ENCODE measurements around the gene TNRC6C. TPM values are rescaled to one million over a fixed set of nuclear protein-coding genes. Genes with fewer than 3 reads are reported as not detected.

Gene TNRC6C
- total and polyA plus RNA-seq, 10 donors, result 1.7 to 37.0 (median 18.3) TPM

DNA sequence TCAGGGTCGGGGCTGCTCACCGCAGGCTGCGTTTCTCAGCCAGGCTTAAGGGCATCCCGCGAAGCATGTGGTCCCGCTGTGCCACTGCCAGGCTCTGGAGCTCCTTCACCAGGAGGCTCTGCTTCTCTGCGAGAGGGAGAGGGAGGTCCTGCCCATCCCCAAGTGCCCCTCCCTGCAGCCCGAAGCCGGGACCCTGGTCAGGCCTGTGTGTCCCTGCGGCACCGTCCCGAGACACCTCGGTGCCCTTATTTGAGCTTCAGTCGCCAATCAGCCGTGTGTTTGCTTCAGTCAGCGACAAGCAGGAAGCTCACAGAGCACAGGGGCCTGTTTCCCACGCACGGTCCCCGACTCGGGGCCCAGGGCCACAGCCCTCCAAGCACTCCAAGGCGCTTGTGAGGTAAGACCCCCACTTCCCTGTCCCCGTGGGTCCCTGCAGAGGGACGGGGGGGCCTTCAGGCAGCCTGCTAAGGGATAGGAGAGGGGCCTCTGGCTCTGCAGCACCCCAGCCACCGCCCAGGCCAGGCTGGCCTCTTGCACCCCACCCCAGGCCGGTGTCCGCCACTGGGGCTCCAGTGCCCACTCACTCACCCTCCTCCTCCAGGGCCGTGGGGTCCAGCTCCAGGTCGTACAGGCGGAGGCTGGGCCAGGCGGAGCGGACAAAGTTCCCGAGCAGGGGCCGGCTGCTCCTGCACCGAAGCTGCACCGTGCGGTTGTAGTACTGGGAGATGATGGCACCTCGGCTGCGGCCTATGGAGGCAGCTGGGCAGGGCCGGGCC, 166.8 kb downstream of the TNRC6C start:
- WGBS, 5 donors, result 37 to 68% (median 57%) methylated on average over 7 to 39 of the region's 39 CpGs
- Histone ChIP-seq H3K27ac (peak overlapping the region; percentile 87 to 97 (median 94)), H3K9me3 (no peaks in the 10 kb centered on the region), H3K4me3 (peak overlapping the region; percentile 4 to 98 (median 94)), H3K4me1 (peaks cover 73 to 100% (median 93%) of the 10 kb centered on the region in 6 donors), H3K27me3 (replicated peaks in 1 of 7) (no peaks in the 10 kb centered on the region), H3K36me3 (peaks cover 0 to 64% (median 54%) of the 10 kb centered on the region in 6 donors)
- intact Hi-C loops (cut with DNase I; ENCODE audit: low total_unique reads), result no loop called here
- TF ChIP-seq POLR2A (IDR thresholded peaks at IDR 0.05), result no peak
- peak; percentile 23 to 60 (median 33) for TF ChIP-seq POLR2AphosphoS5 (IDR thresholded peaks at IDR 0.05)
- DNase-seq, result peak; percentile 87

DNA sequence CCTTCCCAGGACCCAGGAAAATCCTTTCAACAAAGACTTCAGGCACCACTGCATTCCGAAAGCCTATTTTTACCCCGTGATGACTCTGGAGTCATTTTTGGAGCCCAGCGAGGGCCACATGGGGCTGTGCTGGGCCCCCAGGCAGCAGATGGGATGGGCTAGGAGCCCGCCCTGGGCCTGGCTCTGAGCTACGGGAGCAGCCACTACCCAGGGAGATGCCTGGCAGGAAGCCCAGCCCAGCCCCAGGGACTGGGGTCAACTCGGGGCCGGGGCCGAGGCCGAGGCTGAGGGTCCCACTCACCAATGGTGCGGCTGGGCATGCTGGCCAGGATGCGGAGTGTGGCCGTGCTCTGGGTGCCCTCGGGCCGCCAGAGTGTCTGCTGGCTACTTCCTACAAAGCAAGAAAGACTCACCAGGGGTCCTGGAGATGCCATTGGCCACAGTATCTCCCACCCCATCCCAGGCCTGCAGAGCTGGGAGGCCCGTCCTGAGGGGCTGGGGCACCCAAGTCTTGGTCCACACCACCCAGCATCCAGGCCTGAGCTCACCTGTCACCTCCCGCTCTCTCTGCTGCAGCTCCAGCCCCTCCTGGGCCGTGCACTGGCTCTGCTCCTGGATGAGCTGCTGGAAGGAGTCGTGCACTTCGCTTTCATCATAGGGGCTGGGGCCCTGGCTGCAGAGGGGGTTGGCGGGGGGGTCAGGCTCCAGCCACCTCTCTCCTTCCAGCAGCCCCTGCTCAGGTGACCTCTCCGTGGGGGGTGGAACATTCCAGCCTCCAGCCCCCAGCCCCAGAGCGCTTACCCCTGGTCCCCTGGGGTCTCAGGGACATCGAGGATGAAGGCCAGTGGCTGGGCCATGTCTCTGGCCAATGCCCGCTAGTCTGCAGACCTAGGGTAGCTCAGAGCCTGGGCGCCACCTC, 167.7 kb downstream of the TNRC6C start:
- Histone ChIP-seq H3K9me3 (no peaks in the 10 kb centered on the region), H3K36me3 (peaks cover 0 to 55% (median 46%) of the 10 kb centered on the region in 6 donors), H3K4me1 (peaks cover 72 to 100% (median 93%) of the 10 kb centered on the region in 6 donors), H3K27me3 (replicated peaks in 1 of 7) (no peaks in the 10 kb centered on the region), H3K4me3 (peak overlapping the region; percentile 70 to 99 (median 96)), H3K27ac (peak overlapping the region; percentile 87 to 97 (median 94))
- no peak for TF ChIP-seq POLR2A (IDR thresholded peaks at IDR 0.05)
- peak in 2 of 3 donors; percentile 38 to 62 for TF ChIP-seq POLR2AphosphoS5 (IDR thresholded peaks at IDR 0.05)
- 49 to 70% (median 52%) methylated on average over 8 to 25 of the region's 25 CpGs for WGBS, 5 donors
- intact Hi-C loops (cut with DNase I; ENCODE audit: low total_unique reads), result no loop called here
- peak; percentile 85 for DNase-seq

DNA sequence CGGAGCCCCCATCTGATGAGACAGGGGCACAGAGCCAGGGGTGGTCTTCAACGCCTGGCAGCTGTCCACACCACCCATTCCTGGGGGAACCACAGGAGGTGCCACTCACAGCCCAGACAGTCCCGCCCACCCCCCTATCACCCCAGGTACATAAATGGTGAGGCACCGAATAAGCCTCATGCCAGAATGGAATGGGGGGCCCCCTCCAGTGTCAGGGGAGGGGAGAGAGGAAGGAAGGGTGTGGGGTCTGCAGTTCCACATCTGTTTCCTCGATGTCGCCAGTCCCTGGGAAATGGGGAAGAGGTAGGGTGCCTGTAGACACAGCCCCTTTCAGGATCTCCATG, 168.4 kb downstream of the TNRC6C start:
- no peaks in the 10 kb centered on the region for H3K9me3 ChIP-seq
- H3K4me3 ChIP-seq, result peak overlapping the region; percentile 70 to 99 (median 96)
- peak overlapping the region; percentile 87 to 97 (median 94) for H3K27ac ChIP-seq
- H3K36me3 ChIP-seq, result peaks cover 0 to 49% (median 42%) of the 10 kb centered on the region in 6 donors
- intact Hi-C loops (cut with DNase I; ENCODE audit: low total_unique reads), result no loop called here
- 7 to 29% (median 14%) methylated on average over 5 to 6 of the region's 6 CpGs for WGBS, 5 donors
- no peaks in the 10 kb centered on the region for H3K27me3 ChIP-seq (replicated peaks in 1 of 7)
- no peak for TF ChIP-seq POLR2AphosphoS5 (IDR thresholded peaks at IDR 0.05)
- TF ChIP-seq, protein P1, sequence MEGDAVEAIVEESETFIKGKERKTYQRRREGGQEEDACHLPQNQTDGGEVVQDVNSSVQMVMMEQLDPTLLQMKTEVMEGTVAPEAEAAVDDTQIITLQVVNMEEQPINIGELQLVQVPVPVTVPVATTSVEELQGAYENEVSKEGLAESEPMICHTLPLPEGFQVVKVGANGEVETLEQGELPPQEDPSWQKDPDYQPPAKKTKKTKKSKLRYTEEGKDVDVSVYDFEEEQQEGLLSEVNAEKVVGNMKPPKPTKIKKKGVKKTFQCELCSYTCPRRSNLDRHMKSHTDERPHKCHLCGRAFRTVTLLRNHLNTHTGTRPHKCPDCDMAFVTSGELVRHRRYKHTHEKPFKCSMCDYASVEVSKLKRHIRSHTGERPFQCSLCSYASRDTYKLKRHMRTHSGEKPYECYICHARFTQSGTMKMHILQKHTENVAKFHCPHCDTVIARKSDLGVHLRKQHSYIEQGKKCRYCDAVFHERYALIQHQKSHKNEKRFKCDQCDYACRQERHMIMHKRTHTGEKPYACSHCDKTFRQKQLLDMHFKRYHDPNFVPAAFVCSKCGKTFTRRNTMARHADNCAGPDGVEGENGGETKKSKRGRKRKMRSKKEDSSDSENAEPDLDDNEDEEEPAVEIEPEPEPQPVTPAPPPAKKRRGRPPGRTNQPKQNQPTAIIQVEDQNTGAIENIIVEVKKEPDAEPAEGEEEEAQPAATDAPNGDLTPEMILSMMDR (IDR thresholded peaks at IDR 0.05 in 8 of 11, conservative IDR thresholded peaks at IDR 0.05 in 3 of 11), result no peak
- TF ChIP-seq POLR2A (IDR thresholded peaks at IDR 0.05), result no peak
- no peak for DNase-seq
- peaks cover 65 to 100% (median 93%) of the 10 kb centered on the region in 6 donors for H3K4me1 ChIP-seq

DNA sequence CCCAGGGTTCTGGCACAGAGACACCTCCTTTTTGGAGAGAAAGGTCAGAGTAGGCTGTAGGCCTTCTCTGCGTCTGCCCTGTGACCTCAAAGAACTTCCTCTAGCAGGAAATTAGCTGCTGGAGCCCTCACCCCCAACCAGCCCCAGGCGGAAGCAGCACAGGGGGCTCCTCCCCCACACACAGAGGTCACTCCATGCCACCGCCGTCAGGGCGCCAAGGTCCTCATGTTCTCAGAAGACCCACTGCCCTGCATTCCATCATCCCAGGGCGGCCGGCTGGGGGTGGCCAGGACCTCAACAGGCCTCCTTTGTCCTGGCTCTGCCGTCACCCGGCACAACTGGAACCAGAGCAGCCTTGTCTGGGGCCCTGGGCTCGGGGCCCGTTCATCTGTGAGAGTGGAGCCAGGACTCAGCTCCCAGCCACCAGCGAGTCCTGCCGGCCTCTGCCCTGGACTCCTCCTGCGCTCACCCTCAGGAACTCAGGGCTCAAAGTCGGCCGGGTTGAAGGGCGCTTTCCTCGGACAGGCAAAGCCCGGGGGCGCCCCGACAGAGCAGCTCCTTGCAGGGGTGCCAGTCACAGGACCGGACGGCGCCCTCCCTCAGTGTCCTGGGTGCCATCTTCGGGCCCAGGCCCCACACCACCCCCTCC, 168.9 kb downstream of the TNRC6C start:
- Histone ChIP-seq H3K27ac (peak overlapping the region; percentile 87 to 97 (median 94)), H3K4me3 (peak overlapping the region; percentile 70 to 99 (median 96)), H3K9me3 (no peaks in the 10 kb centered on the region), H3K36me3 (peaks cover 0 to 44% (median 37%) of the 10 kb centered on the region in 6 donors), H3K27me3 (replicated peaks in 1 of 7) (no peaks in the 10 kb centered on the region), H3K4me1 (peaks cover 60 to 100% (median 93%) of the 10 kb centered on the region in 6 donors)
- DNase-seq, result peak; percentile 96
- intact Hi-C loops (cut with DNase I; ENCODE audit: low total_unique reads), result no loop called here
- TF ChIP-seq POLR2AphosphoS5 (IDR thresholded peaks at IDR 0.05), result peak; percentile 88 to 90 (median 90)
- peak in 1 of 3 donors; percentile 30 for TF ChIP-seq POLR2A (IDR thresholded peaks at IDR 0.05)
- TF ChIP-seq, protein P1 (IDR thresholded peaks at IDR 0.05 in 8 of 11, conservative IDR thresholded peaks at IDR 0.05 in 3 of 11), result no peak
- 0 to 13% (median 5%) methylated on average over 6 to 25 of the region's 25 CpGs for WGBS, 5 donors

All from spleen (tissue), 11 donors.